Choroid plexus epithelial cell (primary cell): ENCODE results near the gene FAM20C.

Experiments used
- DNase-seq: peaks from one replicate; pipeline ENCODE4 v3.0.0-alpha.2; 2010; ENCODE audit warnings: low read depth
- H3K4me3 ChIP-seq: 2 replicates; pipeline ENCODE4 v1.5.1; 2011; ENCODE audit warnings: low read depth, mild to moderate bottlenecking, control low read depth, low read length, moderate library complexity
- CTCF ChIP-seq: conservative IDR thresholded peaks from 2 replicates; pipeline ENCODE4 v1.5.1; 2011; ENCODE audit warnings: low read depth, mild to moderate bottlenecking, control low read depth, inconsistent platforms, low read length, moderate library complexity

FAM20C gene

GRCh38 chr7:154096-154799 is 38.1 kb upstream of the FAM20C start:
- DNase-seq: no peak
- no peak for TF ChIP-seq CTCF
- H3K4me3 ChIP-seq: no peak overlapping the region

- peak; percentile 38 for DNase-seq
- H3K4me3 ChIP-seq: no peak overlapping the region
- TF ChIP-seq CTCF: no peak
These were observed 36.9 kb upstream of the FAM20C start for GRCh38 chr7:155469-155900.

GRCh38 chr7:156111-157007 is 36.0 kb upstream of the FAM20C start:
- DNase-seq: no peak
- TF ChIP-seq CTCF: no peak

GRCh38 chr7:157008-157310 is 35.4 kb upstream of the FAM20C start:
- no peak for DNase-seq
- no peak overlapping the region for H3K4me3 ChIP-seq
- no peak for TF ChIP-seq CTCF

More at GRCh38 chr7:156111-157007, 36.0 kb upstream of the FAM20C start:
- H3K4me3 ChIP-seq: no peak overlapping the region

- H3K4me3 ChIP-seq: no peak overlapping the region
- TF ChIP-seq CTCF: no peak
- DNase-seq: no peak
These were observed 34.4 kb upstream of the FAM20C start for GRCh38 chr7:157771-158625.

GRCh38 chr7:158771-159170 is 33.6 kb upstream of the FAM20C start:
- no peak overlapping the region for H3K4me3 ChIP-seq
- TF ChIP-seq CTCF: no peak
- DNase-seq: no peak
